ENCODE results near the gene RCOR3.
A peak's percentile ranks its signal among the peaks of the same experiment; 100 is the strongest.
"Not testable (repeated sequence)": the region's sequence is repeated elsewhere in the genome, so short reads cannot be mapped to it uniquely, and the experiment has no call there.

Gene RCOR3

GRCh38 chr1:211347077-211347844 lies 88.1 kb downstream of the RCOR3 start:
- no peak for TF ChIP-seq CTCF (IDR thresholded peaks at IDR 0.05; ENCODE audit: borderline replicate concordance, insufficient read depth, low read depth, low read length)
- H3K4me3 ChIP-seq (ENCODE audit: low read depth, low read length) = no peak overlapping the region

GRCh38 chr1:211348547-211348946 lies 89.4 kb downstream of the RCOR3 start:
- no peak overlapping the region for H3K4me3 ChIP-seq (ENCODE audit: low read depth, low read length)
- no peak for TF ChIP-seq CTCF (IDR thresholded peaks at IDR 0.05; ENCODE audit: borderline replicate concordance, insufficient read depth, low read depth, low read length)

- no peak for TF ChIP-seq CTCF (IDR thresholded peaks at IDR 0.05; ENCODE audit: borderline replicate concordance, insufficient read depth, low read depth, low read length)
- no peak overlapping the region for H3K4me3 ChIP-seq (ENCODE audit: low read depth, low read length)
Measured at GRCh38 chr1:211349741-211350140, 90.6 kb downstream of the RCOR3 start.

- H3K4me3 ChIP-seq (ENCODE audit: low read depth, low read length) = not testable (repeated sequence)
Measured at GRCh38 chr1:211352055-211352454, 92.9 kb downstream of the RCOR3 start.

GRCh38 chr1:211352465-211352864 lies 93.3 kb downstream of the RCOR3 start:
- H3K4me3 ChIP-seq (ENCODE audit: low read depth, low read length) = no peak overlapping the region
- TF ChIP-seq CTCF (IDR thresholded peaks at IDR 0.05; ENCODE audit: borderline replicate concordance, insufficient read depth, low read depth, low read length) = no peak

- peak; percentile 87 for TF ChIP-seq CTCF (IDR thresholded peaks at IDR 0.05; ENCODE audit: borderline replicate concordance, insufficient read depth, low read depth, low read length)
- H3K4me3 ChIP-seq (ENCODE audit: low read depth, low read length) = no peak overlapping the region
Measured at GRCh38 chr1:211352985-211353515, 93.9 kb downstream of the RCOR3 start.

GRCh38 chr1:211353562-211354212 lies 94.5 kb downstream of the RCOR3 start:
- H3K4me3 ChIP-seq (ENCODE audit: low read depth, low read length) = no peak overlapping the region
- TF ChIP-seq CTCF (IDR thresholded peaks at IDR 0.05; ENCODE audit: borderline replicate concordance, insufficient read depth, low read depth, low read length) = no peak

Data from GM12875 (cell line).